NCI-H446 (cell line): Measurements from ENCODE around the gene PSTK.
A peak's percentile ranks its signal among the peaks of the same experiment; 100 is the strongest.

ENCODE experiments used
- DNase-seq, 2 experiments: peaks; one replicate each; lab custom pipeline; 2025; lab: John Stamatoyannopoulos, UW

Gene PSTK

GRCh38 chr10:122980209-122981065 lies at the start of gene PSTK:
Gene PSTK, plus strand, starts transcription at chr10:122980401. Its CDS starts 79 bp downstream, at chr10:122980480.
- DNase-seq: peak; percentile 50 to 86

DNA sequence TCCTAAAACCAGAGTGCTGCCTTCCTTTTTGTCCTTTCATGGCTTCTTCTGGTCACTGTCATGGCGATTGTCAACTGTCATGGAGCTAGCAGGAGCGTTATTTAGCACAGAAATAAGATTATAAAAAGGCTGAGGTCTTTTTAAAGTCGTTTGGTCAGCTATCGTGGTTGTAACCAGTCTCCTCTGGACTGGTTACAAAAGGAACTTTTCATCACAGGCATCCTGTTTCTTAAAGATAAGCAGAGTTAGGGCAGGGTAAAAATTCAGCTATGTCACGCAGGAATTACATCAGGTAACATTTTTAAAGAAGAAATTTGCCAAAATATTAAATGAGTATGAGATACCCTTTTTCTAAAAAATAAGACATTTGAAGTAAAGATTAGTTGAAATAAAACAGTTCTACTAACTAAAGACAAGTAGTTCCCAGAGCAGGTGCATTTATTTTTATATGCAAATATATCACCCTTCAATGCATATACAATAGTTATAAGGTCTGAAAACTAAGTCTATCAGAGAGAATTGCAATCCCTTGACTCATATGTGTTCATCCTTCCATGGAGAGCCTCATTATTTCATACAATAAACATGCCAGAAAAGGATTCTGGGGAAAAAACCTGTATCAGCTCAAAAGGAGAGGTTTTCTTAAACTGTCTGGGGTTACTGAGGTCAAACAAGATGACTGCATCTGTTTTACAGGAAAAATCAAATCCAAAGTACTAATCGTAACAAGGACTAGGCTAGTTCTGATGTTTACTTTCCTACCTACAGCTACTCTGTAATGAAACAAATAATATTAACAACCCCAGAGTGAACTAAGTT lies 48.9 kb upstream of the PSTK start:
- DNase-seq: no peak

- no peak for DNase-seq
Measured at GRCh38 chr10:122939133-122939855, 40.9 kb upstream of the PSTK start.

DNA sequence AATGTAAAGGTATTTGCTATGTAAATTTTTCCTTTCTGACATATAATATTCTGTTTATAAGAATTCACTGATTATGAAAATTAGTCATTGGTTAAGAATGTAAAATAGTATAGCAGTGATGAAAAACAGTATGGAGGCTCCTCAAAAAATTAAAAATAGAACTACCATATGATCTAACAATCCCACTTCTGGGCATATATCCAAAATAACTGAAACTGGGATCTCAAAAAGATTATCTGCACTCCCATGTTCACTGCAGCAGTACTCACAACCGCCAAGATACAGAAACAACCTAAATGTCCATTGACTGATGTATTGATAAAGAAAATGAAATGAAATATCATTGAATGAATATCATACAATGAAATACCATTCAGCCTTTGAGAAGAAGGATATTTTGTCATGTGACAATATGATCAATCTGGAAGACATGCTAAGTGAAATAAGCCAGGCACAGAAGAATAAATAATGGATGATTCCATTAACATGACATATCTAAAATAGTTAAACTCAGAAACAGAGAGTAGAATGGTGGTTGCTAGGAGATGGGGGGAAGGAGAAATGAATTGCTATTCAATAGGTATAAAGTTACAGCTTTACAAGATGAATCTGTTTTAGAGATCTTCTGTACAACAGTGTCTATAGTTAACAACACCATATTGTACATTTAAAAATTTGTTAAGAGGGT lies 40.2 kb upstream of the PSTK start:
- no peak for DNase-seq

DNA sequence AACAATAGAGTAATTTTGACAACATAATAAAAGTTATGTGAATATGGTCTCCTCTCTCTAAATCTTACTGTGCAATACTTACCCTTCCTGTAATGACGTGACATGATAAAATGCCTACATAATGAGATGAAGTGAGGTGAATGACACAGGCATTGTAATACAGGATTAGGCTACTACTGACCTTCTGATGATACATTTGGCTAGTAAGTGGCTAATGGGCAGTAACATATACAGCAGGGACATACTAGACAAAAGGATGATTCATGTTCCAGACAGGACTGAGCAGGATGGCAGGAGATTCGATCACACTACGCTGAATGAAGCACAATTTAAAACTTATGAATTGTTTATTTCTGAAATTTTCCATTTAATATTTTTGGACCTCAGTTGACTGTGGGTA lies 30.9 kb upstream of the PSTK start:
- DNase-seq: no peak

GRCh38 chr10:122953902-122954730 lies 26.1 kb upstream of the PSTK start, which contains the start of gene C10orf88:
Gene C10orf88, minus strand, starts transcription at chr10:122954227. Its CDS starts 49 bp downstream, at chr10:122954178.
- peak; percentile 88 to 93 for DNase-seq

DNA sequence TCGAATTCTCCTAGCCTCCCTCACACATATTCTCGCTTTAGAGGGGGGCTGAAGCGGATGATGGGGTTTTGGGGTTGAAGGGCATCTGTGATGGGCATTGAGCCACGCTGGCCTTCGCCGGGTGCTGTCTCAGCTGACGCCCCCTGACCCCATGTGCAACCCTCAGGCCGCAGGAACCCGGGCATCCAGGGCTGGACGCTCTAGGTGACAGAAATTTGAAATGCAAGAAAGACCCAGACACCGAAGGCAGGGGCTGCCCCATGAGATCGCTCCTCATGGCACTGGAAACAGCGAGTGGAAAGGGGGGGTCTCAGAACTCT lies 25.5 kb upstream of the PSTK start:
- DNase-seq: no peak

GRCh38 chr10:122955892-122956291 lies 24.3 kb upstream of the PSTK start:
- no peak for DNase-seq

GRCh38 chr10:122957474-122957873 lies 22.7 kb upstream of the PSTK start:
- no peak for DNase-seq

DNA sequence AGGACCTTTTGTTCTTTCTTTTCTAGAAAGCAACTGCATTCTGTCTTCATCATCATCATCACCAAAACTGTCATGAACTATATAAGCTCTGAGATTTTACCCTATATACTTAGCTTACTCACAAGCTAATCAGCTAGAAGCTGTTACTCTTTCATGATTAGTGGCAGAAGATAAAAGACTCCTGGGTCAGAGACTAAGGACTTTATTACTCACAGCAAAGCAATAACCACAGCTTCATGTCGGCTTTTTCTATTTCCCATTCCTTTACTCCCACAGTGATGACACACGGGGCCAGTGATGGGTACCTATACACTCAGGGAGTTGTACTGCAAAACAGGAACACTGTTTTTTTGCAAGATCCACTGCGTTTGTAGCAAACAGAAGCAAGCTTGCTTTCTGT lies 17.8 kb upstream of the PSTK start:
- DNase-seq: no peak

- no peak for DNase-seq
Measured at GRCh38 chr10:122966879-122967278, 13.3 kb upstream of the PSTK start.

- no peak for DNase-seq
Measured at GRCh38 chr10:122968698-122969097, 11.5 kb upstream of the PSTK start.

GRCh38 chr10:122974023-122974422 lies 6.2 kb upstream of the PSTK start:
- no peak for DNase-seq

- DNase-seq: no peak
Measured at GRCh38 chr10:122974543-122975064, 5.6 kb upstream of the PSTK start.

DNA sequence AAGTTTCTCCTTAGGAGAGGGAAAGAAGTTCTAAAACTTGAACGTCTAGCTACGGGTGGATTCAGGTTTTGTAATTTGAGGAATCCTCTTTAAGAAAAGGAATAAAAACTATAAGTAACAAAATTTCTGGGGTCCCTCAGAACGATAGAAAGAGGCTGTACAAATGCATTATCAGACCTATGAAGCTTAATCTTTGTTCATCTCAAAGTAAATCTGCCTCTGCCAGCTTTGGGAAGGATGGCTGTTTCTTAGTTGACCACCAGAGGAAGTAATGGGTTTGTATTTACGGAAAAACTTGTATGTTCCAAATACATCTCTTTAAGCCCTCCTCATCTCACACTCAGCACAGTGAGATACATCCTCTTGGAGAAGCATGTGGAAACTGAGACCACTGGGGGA lies 864 bp downstream of the PSTK start:
- peak in 1 of 2 experiments; percentile 13 for DNase-seq

- DNase-seq: no peak
Measured at GRCh38 chr10:122983898-122984297, 3.7 kb downstream of the PSTK start.

DNA sequence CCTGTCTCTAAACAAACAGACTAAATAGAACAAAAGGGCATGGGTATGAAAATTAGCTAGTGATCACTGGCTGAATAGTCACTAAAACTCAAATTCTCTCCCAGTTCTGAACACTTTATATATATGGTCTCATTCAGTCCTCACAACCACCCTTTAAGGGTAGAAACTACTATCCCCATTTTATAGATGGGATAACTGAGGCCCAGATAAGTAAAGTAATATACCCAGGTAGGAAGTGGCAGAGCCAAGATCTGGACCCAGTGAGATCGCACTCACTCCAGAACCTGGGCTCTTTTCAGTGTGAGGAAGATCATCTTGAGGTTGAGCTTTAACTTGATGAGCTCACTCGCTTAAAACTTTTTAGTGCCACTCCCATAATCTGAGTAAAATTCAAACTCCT lies 4.5 kb downstream of the PSTK start:
- DNase-seq: no peak

DNA sequence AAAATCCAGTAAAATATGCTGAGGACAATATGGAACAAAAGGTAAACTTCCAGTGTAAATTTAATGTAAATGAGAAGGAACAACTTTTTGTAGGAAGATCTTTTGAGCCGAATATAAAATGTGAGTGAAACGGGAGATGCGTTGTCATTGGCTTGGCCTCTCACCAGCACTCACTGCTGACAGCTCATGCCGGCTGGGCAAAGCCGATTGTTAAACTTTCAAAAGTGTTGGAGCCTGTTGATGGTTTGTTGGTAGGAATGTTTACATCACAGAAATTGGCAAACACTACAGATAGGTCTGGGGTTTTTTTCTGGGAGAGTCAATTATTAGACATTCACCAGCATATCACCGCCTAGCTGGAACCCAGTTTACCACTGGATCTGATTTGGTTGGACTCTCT lies 6.1 kb downstream of the PSTK start:
- no peak for DNase-seq

DNA sequence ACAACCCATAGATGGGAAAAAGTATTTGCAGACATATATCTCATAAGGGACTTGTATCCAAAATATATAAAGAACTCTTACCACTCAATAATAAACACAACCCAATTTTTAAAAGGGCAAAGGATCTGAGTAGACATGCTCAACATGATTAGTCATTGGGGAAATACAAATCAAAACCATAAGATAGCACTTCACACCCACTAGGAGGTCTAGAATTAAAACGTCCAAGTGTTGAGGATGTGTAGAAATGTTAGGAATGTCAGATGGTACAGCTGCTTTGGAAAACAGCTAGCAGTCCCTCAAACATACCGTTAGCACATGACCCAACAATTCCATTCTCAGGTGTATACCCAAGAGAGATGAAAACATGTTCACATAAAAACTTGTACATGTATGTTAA lies 8.3 kb downstream of the PSTK start:
- DNase-seq: no peak

- no peak for DNase-seq
Measured at GRCh38 chr10:122990278-122990677, 10.1 kb downstream of the PSTK start.
